Measurements from ENCODE around the gene LAMTOR2.
A peak's percentile ranks its signal among the peaks of the same experiment; 100 is the strongest.

LAMTOR2 gene

DNA sequence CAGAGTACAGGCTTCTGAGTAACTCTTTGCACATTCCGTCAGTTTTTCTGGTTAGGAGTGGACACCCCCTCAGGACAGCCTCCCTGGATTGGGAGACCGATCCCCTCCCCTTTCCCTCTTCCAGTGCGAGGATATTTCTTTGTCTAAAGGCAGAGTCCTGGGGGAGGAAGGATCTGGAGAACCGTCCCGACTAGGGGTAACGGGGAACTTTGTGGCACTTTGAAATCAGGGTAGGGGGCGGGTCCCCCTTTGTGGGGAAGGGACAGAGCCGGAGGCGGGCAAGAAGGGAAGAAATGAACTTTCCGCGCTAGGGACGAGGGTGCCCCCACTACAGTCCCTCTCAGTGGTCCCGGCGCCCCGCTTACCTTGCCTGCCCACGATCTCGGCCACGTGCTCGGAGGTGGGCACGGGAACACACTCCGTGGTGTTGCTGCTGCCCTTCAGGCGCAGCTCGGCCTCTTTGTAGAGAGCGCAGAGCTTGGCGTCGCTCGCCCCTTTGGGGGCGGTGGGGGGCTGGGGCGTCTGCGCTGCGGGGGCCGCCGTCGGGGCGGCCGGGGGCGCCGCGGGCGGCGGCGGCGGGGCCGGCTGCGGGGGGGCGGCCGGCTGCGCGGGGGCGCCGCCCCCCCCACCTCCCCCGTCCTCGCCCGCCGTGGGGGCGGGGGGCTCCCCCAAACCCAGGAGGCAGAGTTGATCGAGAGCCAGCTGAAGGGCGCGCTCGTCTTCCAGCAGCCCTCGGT is 26.8 kb downstream of the LAMTOR2 start:
- Histone ChIP-seq H3K4me3 (ENCODE audit: low read length) (peak overlapping the region; percentile 5), H3K4me1 (ENCODE audit: control insufficient read depth, insufficient read depth, low read length) (no peaks in the 10 kb centered on the region), H3K36me3 (ENCODE audit: control insufficient read depth, insufficient read depth, low read length) (no peaks in the 10 kb centered on the region), H3K27me3 (ENCODE audit: control insufficient read depth, insufficient read depth, low read length) (no peaks in the 10 kb centered on the region), H3K9ac (ENCODE audit: low read length) (no peak overlapping the region), H3K27ac (ENCODE audit: low read depth, low read length) (no peak overlapping the region)

DNA sequence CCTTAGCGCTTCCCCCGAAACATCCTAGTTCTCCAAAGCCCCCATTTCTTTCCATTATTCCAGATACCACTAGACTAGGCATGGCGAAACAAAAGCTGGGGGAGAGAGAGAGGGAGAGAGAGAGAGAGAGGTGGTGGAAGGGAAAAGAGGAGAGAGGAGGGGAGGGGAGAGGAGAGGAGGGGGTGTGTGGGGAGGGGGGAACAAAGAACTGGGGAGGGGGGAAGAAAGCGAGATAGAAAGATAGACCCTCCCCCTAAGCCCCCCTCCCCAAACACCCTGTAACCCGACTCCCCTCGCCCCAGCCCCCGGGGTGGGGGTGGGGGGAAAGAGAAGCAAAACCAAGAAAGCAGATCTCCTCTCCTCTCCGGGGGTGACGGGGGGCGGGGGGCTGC is 27.3 kb downstream of the LAMTOR2 start:
- Histone ChIP-seq H3K4me1 (ENCODE audit: control insufficient read depth, insufficient read depth, low read length) (no peaks in the 10 kb centered on the region), H3K27ac (ENCODE audit: low read depth, low read length) (no peak overlapping the region), H3K9ac (ENCODE audit: low read length) (no peak overlapping the region), H3K27me3 (ENCODE audit: control insufficient read depth, insufficient read depth, low read length) (no peaks in the 10 kb centered on the region), H3K36me3 (ENCODE audit: control insufficient read depth, insufficient read depth, low read length) (no peaks in the 10 kb centered on the region), H3K4me3 (ENCODE audit: low read length) (peak overlapping the region; percentile 79)

DNA sequence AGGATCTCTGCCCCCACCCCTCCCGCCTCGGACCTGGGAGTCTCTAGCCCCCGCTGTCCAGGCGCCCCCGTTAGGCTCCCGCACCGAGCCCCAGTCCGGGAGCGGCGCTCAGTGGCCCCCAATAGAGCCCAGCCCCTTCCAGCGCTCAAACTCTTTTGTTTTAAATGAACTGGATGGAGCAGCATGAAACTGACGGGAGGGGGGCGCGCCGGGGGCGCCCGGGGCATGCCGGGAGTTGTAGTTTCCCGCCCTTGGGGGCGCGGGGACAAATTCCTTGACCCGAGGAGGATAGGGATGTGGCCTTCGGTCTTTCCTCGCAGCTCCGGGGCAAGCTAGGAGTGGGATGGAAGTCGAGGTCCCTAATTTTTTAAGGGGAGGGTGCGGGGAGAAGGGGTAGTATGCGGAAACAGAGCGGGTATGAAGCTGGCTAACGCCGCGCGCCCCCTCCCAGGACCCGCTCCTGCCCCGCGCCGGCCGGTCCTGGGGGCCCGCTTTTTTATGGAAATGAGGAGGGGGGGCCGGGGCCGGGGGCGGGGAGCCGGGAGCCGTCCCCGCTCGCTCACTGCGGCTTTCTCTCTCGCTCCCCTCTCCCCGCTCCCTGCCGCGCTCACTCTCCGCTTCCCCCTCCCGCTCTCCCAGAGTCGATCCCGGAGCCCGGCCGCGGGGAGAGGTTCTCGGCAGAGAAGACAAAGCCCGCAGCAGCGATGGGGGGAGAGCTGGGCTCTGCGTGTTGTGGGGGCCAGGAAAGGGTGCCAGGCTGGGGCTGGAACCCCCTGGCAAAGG is 27.9 kb downstream of the LAMTOR2 start, which contains the start of gene MEX3A:
Gene MEX3A (minus strand): TSS at position 157 of the 783 bp plus-strand sequence. CDS start 467 bp downstream, outside the sequence.
- Histone ChIP-seq H3K4me1 (ENCODE audit: control insufficient read depth, insufficient read depth, low read length) (no peaks in the 10 kb centered on the region), H3K9ac (ENCODE audit: low read length) (no peak within 1 kb of the TSS)

DNA sequence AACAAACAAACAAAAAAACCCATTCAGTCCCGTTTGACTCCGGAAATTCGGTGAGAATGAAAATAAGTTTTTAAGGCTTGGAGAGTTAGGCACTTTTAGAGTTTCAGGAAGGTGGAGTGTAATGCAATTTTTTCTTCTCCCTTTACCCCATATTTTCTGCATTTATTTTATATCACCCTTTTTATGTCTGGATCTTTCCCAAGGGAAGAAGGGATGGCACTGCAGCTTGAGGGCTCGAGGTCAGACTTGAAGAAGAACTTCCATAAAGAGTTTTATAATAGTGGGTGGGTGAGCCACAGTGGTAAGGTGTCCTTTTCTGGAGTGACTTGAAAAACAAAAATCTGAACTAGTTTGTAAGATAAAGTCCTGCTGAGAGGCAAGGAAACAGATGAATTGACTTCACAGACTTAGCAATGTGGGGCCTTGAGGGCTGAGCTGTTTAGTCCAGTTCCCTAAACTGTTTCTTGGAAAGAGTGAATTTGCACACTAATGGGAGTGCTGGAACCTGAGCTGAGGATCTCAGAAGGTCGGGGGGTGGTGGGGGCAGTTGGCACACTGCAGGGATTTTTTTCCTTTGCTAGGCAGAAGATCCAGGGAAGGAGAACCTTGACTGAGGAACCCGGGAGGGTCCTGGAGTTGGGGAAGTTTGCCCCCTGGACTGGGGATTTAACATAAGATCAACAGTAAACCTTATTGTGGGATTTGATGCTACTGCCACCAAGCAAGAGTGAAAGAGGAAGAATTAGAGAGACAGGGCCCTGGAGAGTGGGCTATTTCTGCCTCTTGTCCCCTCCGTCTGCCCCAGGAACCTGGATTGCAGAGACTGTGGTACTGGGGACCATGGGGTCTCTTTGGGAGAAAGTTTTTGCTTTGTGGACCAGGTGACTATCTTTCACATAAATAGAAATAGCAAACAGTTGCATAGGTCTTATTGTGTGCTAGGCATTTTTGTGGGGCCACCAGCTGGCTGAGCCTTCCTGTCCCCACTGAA is 29.5 kb downstream of the LAMTOR2 start:
- Histone ChIP-seq H3K4me1 (ENCODE audit: control insufficient read depth, insufficient read depth, low read length) (no peaks in the 10 kb centered on the region), H3K36me3 (ENCODE audit: control insufficient read depth, insufficient read depth, low read length) (no peaks in the 10 kb centered on the region), H3K9ac (ENCODE audit: low read length) (no peak overlapping the region), H3K27ac (ENCODE audit: low read depth, low read length) (no peak overlapping the region), H3K4me3 (ENCODE audit: low read length) (no peak overlapping the region), H3K27me3 (ENCODE audit: control insufficient read depth, insufficient read depth, low read length) (no peaks in the 10 kb centered on the region)

More for the DNA sequence above, 27.9 kb downstream of the LAMTOR2 start, which contains the start of gene MEX3A:
- Histone ChIP-seq H3K27ac (ENCODE audit: low read depth, low read length) (peak within 1 kb of the TSS; percentile 55), H3K36me3 (ENCODE audit: control insufficient read depth, insufficient read depth, low read length) (no peaks in the 10 kb centered on the region), H3K4me3 (ENCODE audit: low read length) (peak within 1 kb of the TSS; percentile 79), H3K27me3 (ENCODE audit: control insufficient read depth, insufficient read depth, low read length) (no peaks in the 10 kb centered on the region)

DNA sequence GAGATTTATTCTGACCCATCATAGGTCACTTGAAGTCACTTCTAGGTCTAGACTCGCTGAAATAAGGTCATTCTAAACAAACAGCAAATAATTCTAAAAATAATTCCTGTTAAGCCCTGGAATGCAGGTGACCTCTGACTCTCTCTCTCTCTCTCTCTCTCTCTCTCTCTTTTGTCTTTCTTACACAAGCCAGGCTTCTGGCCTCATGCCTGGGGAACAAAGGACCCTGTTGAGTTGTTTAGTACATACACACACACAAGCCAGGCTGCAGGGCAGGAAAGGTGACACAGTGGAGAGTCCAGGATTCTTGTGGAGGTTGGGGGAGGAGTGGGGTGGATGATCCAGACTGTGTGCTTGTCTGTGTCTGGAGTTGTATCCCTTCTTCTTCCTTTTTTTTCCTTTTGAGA is 31.7 kb downstream of the LAMTOR2 start:
- no peaks in the 10 kb centered on the region for H3K4me1 ChIP-seq (ENCODE audit: control insufficient read depth, insufficient read depth, low read length)
- no peaks in the 10 kb centered on the region for H3K36me3 ChIP-seq (ENCODE audit: control insufficient read depth, insufficient read depth, low read length)
- H3K27ac ChIP-seq (ENCODE audit: low read depth, low read length): no peak overlapping the region
- H3K4me3 ChIP-seq (ENCODE audit: low read length): no peak overlapping the region
- no peaks in the 10 kb centered on the region for H3K27me3 ChIP-seq (ENCODE audit: control insufficient read depth, insufficient read depth, low read length)
- no peak overlapping the region for H3K9ac ChIP-seq (ENCODE audit: low read length)

DNA sequence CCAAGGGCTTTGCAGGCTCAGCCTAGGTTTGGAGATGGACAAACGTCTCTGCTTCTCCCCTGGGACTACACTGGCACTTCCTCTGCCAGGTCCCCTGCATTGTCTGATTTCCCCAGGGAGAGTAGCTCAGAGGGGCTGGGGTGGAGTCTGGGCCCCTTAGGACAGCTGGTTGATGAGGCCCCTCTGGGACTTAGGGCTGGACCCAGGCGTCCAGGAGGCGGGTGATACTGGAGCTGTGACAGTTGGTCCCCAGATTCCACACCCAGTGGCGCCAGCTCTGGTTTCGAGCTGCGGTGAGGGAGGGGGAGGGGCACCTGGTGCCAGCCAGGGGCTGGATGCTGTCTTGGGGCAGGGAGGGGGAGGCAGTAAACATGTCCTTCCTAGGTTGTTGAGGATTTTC is 35.1 kb downstream of the LAMTOR2 start:
- no peaks in the 10 kb centered on the region for H3K4me1 ChIP-seq (ENCODE audit: control insufficient read depth, insufficient read depth, low read length)
- H3K27me3 ChIP-seq (ENCODE audit: control insufficient read depth, insufficient read depth, low read length): no peaks in the 10 kb centered on the region
- no peaks in the 10 kb centered on the region for H3K36me3 ChIP-seq (ENCODE audit: control insufficient read depth, insufficient read depth, low read length)
- no peak overlapping the region for H3K9ac ChIP-seq (ENCODE audit: low read length)
- no peak overlapping the region for H3K27ac ChIP-seq (ENCODE audit: low read depth, low read length)
- no peak overlapping the region for H3K4me3 ChIP-seq (ENCODE audit: low read length)

DNA sequence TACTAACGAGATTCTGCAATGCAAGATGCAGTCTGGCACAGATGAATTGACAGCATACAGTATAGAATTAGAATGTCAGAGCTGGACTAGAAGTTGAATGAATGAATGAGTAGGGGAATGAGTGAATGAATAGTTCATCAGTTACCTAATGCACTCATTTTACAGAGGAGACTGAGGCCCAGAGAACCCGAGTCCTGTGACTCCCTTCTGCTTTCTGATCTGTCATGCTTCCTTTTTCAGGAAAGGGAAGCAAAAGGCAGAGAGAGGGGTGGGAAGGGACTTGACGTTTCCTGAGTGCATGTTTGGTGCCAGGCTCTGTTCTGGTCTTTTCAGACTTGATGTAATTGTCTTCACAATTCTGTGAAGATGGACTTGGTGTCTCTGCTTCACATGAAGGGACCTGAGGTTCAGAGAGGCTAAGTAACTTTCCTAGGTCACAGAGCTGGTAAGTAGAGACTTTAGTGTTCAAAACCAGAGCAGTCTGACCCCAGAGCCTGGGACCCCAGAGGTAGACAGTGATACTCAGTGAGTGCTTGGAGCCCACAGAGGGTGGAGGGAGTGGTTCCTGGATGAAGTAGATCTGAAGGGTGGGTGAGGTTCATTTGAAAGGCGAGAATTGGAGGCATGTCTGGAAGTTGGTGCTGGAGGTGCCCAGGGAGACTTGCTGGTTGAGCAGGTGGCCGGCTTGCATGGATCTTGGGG is 35.7 kb downstream of the LAMTOR2 start:
- Histone ChIP-seq H3K4me3 (ENCODE audit: low read length) (no peak overlapping the region), H3K4me1 (ENCODE audit: control insufficient read depth, insufficient read depth, low read length) (no peaks in the 10 kb centered on the region), H3K27ac (ENCODE audit: low read depth, low read length) (no peak overlapping the region), H3K36me3 (ENCODE audit: control insufficient read depth, insufficient read depth, low read length) (no peaks in the 10 kb centered on the region), H3K27me3 (ENCODE audit: control insufficient read depth, insufficient read depth, low read length) (no peaks in the 10 kb centered on the region), H3K9ac (ENCODE audit: low read length) (no peak overlapping the region)

DNA sequence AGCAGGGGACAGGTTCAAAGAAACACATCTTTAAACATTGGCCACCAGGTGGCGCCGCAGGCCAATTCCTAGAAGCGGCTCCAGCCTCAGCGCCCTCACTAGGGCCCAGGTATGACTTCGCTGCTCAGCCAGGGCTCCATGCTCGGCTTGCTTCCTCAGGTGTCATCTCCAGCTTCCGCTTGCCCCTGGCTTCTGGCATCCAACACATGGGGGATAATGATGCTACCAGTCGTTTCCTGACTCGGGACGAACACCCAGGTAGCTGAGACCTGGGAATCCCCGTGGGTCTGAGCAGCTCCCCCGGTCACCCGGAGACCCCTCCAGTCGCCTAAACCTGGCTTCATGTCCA is 36.2 kb downstream of the LAMTOR2 start:
- no peak overlapping the region for H3K27ac ChIP-seq (ENCODE audit: low read depth, low read length)

DNA sequence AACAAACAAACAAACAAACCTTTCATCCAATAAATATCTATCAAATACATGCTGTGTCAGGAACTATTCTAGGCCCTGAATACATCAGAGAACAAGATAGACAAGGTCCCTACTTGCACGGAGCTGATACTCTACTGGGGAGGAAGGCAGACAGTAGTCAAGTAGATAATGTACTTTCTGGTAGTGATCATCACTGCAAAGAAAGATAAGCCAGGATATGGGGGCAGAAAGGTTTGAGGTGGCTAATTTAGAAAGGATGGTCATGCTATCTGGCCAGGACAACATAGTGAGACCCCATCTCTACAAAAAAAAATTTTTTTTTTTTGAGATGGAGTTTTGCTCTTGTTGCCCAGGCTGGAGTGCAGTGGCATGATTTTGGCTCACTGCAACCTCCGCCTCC is 37.0 kb downstream of the LAMTOR2 start:
- Histone ChIP-seq H3K27ac (ENCODE audit: low read depth, low read length) (no peak overlapping the region), H3K4me3 (ENCODE audit: low read length) (no peak overlapping the region), H3K4me1 (ENCODE audit: control insufficient read depth, insufficient read depth, low read length) (peaks cover 4% of the 10 kb centered on the region), H3K27me3 (ENCODE audit: control insufficient read depth, insufficient read depth, low read length) (no peaks in the 10 kb centered on the region), H3K36me3 (ENCODE audit: control insufficient read depth, insufficient read depth, low read length) (no peaks in the 10 kb centered on the region), H3K9ac (ENCODE audit: low read length) (no peak overlapping the region)

More for the DNA sequence above, 36.2 kb downstream of the LAMTOR2 start:
- Histone ChIP-seq H3K4me1 (ENCODE audit: control insufficient read depth, insufficient read depth, low read length) (no peaks in the 10 kb centered on the region), H3K36me3 (ENCODE audit: control insufficient read depth, insufficient read depth, low read length) (no peaks in the 10 kb centered on the region), H3K4me3 (ENCODE audit: low read length) (no peak overlapping the region), H3K27me3 (ENCODE audit: control insufficient read depth, insufficient read depth, low read length) (no peaks in the 10 kb centered on the region), H3K9ac (ENCODE audit: low read length) (no peak overlapping the region)

DNA sequence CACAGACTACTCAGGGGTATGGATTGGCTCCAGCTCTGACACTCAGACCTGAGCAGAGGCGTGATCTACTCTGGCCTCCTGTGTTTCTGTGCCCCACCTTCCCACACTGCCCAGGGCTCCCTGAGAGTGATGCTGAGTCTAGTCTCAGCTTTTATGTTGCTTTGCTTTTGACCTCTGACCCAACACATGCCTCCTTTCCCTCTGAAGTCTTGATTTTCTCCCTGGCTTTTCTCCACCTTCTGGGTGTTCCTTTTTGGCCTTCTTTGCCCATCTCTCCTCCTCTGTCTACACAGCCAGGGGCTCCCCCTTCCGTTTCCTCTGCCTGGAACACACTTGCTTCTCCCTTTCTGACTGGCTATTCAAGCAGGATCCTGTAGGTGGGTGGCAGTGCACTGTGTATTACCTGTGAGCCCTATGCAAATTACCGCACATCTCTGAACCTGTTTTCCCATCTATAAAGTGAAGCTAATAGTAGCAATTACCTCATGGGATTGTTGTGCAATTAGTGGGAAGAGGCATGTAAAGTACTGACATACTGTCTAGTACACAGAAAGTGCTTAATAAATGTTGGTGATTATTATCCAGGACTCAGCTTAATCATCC is 41.4 kb downstream of the LAMTOR2 start:
- no peaks in the 10 kb centered on the region for H3K36me3 ChIP-seq (ENCODE audit: control insufficient read depth, insufficient read depth, low read length)
- no peak overlapping the region for H3K4me3 ChIP-seq (ENCODE audit: low read length)
- H3K4me1 ChIP-seq (ENCODE audit: control insufficient read depth, insufficient read depth, low read length): peaks cover 11% of the 10 kb centered on the region
- H3K27ac ChIP-seq (ENCODE audit: low read depth, low read length): no peak overlapping the region
- H3K9ac ChIP-seq (ENCODE audit: low read length): no peak overlapping the region
- no peaks in the 10 kb centered on the region for H3K27me3 ChIP-seq (ENCODE audit: control insufficient read depth, insufficient read depth, low read length)

DNA sequence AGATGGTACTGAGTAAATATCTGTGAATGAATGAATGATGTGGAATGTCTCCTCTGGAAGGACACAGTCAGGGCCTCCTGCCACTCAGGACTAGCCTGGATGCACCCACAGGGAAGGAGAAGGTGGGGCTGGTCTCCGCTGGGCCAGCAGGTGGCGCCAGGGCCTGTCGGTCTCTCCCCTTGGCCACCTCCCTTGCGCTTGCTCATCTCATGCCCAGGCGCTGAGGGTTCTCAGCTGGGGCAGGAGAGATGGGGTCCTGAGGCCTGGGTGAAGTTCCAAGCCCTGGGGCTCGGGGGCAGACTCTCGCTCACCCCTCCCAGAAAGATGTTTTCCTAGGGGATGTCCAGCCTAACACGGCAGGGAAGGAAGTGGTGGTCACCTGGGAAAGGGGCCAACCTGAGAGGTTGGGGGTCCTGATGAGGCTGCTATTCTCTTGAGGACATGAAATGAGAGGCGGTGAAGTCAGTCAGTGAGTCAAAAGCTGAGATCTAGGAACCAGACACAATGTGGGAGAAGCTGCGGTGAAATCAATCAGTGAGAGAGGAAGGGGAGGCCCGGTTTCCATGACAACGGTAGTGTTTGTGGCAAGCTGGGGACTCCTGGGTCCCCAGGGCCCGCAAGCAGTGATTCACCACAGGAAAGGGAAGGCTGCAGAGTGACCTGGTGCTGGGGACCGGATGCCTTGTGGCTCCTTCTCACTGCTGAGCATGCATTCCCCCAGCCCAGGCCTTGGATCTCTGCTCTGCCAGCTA is 42.2 kb downstream of the LAMTOR2 start:
- Histone ChIP-seq H3K4me3 (ENCODE audit: low read length) (peak overlapping the region; percentile 25), H3K27ac (ENCODE audit: low read depth, low read length) (peak overlapping the region; percentile 71), H3K4me1 (ENCODE audit: control insufficient read depth, insufficient read depth, low read length) (peaks cover 13% of the 10 kb centered on the region), H3K27me3 (ENCODE audit: control insufficient read depth, insufficient read depth, low read length) (no peaks in the 10 kb centered on the region), H3K9ac (ENCODE audit: low read length) (no peak overlapping the region), H3K36me3 (ENCODE audit: control insufficient read depth, insufficient read depth, low read length) (no peaks in the 10 kb centered on the region)

Data from rectal smooth muscle tissue (tissue), 1 donor.